GM21737 (cell line): ENCODE results near the gene ZNF32.
A peak's percentile ranks its signal among the peaks of the same experiment; 100 is the strongest.

Experiments used
- ATAC-seq: cut with Tn5 transposase; IDR thresholded peaks from one replicate; pipeline ENCODE4 v1.9.1; 2021; ENCODE audit warnings: mild to moderate bottlenecking, moderate library complexity; ENCODE audit not compliant: unreplicated experiment

Gene ZNF32, protein sequence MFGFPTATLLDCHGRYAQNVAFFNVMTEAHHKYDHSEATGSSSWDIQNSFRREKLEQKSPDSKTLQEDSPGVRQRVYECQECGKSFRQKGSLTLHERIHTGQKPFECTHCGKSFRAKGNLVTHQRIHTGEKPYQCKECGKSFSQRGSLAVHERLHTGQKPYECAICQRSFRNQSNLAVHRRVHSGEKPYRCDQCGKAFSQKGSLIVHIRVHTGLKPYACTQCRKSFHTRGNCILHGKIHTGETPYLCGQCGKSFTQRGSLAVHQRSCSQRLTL

GRCh38 chr10:43648398-43649184, at the start of gene ZNF32:
Gene ZNF32 (minus strand): TSS chr10:43648881. CDS start chr10:43646133, 2,748 bp downstream.
- peak; percentile 100 for ATAC-seq

GRCh38 chr10:43698156-43698555, 49.5 kb upstream of the ZNF32 start:
- ATAC-seq = no peak

DNA sequence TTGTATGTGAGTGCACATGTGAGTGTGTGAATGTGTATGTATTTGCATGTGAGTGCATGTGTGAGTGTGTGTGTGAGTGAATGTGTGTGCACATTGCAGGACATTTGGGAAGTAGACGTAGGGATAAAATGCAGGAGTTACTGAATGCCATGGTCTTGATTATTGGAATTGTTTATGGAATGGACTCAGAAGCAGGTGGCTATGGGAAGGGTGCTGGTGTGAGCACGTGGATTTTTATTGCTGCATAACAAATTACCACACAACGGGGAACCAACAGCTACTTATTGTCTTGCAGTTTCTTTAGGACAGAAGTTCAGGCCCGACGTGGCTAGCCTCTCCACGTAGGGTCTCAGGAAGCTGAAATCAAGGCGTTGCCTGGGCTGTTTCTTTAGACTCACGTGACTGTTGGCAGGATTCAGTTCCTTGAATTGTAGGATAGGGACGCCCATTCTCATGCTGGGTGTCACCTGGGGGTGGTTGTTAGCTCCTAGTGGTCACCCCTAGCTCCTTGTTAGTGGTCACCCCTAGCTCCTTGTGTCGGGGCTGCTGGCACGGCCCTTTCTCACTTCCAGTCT, 48.3 kb upstream of the ZNF32 start:
- no peak for ATAC-seq

- ATAC-seq = no peak
These were observed 47.0 kb upstream of the ZNF32 start for GRCh38 chr10:43695730-43696129.

DNA sequence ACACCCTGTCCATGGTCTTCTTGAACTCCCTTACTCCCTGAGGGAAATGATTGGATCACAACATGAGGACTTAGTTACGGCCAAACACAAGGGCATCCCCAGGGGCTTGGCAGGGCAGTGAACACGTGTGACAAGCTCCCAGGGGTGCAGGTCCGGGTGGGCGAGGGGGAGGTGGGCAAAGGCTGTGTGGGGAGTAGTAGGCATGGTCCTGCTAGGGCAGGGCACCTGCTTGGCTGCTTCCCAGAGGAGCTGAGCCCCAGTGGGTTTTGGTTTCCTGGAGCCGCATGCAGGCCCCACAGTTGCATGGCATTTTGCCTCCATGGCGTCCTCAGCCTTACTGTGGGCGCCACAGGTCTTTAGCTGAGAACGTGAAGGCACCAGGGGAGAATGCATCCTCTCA, 46.6 kb upstream of the ZNF32 start:
- no peak for ATAC-seq

GRCh38 chr10:43694526-43694925, 45.8 kb upstream of the ZNF32 start:
- ATAC-seq = no peak

DNA sequence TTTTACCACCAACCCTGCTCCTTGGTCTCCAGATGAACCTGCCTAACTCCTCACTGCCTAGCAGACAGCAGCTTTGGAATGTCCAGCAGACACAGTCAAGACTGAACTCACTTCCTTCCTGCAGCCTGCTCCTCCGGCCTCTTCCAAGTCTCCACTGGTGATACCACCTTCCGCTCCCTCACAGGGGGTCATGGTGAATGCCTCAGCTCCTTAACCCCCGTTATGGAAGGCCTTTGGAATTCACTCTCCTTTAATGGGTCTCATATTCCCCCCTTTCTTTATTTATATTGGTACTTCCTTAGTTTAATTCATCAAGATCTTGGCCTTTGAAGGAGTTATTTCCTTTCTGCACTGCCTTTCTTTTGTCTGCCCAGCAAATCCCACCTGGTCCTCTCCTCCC, 44.9 kb upstream of the ZNF32 start:
- no peak for ATAC-seq

GRCh38 chr10:43692051-43692825, 43.6 kb upstream of the ZNF32 start:
- no peak for ATAC-seq

- no peak for ATAC-seq
These were observed 42.8 kb upstream of the ZNF32 start for GRCh38 chr10:43691485-43691884.

- ATAC-seq = peak; percentile 98
These were observed 41.5 kb upstream of the ZNF32 start for GRCh38 chr10:43689955-43690771.

DNA sequence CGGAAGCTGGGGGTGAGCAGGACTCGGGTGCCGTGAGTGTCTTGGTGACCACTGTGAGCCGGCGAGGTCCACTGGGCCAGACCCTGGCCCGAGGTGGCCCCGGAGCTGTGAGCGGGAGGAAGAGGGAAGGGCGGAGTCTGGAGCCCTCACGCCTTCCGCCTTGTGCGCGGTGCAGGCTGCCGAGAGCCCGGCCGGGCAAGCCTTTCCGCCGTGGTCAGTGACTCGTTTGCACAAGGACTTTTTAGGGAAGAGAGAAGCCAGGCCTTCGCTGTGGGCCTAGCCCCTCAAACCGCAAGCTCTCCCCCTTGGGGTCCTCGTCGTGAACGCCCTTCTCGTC, 40.9 kb upstream of the ZNF32 start:
- no peak for ATAC-seq

DNA sequence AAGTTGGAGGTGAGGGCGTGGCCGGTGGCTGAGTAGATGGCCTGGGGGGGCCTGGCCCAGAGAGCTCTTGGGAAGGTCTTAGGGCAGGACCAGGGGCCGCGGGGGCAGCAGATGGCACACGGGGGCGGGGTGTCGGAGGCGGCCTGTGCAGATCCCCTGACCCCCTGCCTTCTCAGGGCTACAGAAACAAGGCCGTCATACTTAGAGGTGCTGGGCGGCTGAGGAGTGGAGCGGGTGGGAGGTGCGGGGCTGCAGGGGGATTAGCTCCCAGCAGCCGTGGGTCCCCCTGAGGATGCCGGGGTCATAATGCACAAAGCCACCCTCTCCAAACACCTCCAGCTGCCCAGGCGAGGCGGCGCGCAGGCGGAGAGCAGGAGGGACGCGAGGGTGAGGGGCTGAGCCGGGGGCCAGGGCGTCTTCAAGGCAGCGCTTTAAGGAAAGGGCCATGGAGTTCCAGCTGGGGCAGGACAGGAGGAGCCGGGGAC, 40.4 kb upstream of the ZNF32 start:
- no peak for ATAC-seq

GRCh38 chr10:43688348-43688892, 39.7 kb upstream of the ZNF32 start:
- no peak for ATAC-seq

GRCh38 chr10:43687373-43687772, 38.7 kb upstream of the ZNF32 start:
- no peak for ATAC-seq

- ATAC-seq = no peak
These were observed 37.7 kb upstream of the ZNF32 start for GRCh38 chr10:43686414-43686813.

DNA sequence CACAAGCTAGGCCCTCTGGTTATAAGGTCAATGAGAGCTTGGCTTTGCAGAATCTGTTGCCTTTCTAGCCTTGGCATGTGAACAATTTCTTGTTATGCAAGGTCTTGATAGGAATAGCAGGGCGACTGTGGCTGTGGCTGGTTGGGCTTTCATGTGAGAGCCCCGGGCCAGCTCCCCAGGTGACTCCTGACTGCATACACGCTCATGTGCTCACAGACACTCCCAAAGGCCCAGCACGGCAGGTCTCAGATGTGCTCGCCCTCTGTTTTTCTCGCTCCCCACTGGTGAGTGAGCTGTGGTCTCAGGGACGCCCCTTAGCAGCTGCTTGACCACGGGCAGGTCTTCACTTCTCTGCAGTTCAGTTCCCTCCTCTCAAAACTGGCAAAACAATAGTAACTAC, 37.1 kb upstream of the ZNF32 start:
- ATAC-seq = no peak

GRCh38 chr10:43684292-43684559, 35.5 kb upstream of the ZNF32 start:
- no peak for ATAC-seq

DNA sequence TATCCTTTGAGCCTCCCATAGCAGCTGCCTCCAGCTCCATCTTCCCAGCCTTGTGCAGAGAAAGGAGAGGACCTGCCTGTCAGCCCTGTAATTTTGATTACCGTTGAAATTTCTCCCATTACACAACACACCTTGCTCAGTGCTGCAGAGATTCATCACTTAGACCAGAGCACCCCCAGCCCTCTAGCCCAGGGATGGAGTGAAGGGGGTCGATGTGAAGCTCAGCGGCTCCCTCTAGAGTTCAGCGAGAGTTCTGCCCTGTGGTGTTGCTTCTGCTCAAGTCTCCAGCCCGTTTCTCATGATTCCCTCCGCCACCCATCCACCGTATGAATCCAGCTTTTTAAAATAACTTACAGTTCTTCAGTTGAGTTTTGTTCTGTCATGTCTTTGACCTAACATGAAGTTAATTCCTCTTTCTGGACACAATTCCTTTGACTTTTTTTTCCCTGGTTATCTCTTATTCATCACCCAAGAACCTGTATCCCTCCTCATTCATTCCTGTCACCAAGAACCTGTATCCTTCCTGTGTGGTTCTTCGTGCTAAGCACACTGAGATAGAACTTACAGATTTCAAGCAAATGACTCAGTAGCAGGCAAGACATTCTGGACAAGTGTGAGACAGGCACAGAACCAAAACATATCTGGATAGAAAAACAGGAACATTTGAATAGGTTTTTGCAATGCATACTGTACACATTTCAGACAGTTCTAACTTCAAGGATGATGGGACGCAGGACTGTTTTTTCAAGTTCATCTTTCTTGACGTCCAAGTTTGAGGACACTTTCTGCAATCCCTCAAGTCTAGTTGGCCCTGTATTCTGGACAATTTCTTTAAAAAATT, 35.0 kb upstream of the ZNF32 start:
- ATAC-seq = no peak

DNA sequence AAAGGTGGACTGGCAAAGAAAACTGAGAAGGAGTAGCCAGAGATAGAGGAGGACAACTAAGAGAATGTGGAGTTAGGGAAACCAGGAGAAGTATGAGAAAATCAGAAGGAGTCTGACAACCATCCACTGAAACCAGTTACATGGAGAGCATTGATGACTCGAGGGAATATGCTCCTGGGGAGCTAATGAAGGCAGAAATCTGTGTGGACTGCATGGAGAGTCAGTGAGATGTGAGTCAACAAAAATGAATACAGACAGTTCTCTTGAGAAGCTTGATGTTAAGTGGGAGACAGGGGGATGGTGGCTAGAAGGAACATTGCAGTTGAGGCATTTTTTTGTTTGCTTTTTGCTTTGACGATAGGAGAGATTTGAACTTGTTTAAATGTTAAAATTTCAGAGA, 34.3 kb upstream of the ZNF32 start:
- no peak for ATAC-seq

DNA sequence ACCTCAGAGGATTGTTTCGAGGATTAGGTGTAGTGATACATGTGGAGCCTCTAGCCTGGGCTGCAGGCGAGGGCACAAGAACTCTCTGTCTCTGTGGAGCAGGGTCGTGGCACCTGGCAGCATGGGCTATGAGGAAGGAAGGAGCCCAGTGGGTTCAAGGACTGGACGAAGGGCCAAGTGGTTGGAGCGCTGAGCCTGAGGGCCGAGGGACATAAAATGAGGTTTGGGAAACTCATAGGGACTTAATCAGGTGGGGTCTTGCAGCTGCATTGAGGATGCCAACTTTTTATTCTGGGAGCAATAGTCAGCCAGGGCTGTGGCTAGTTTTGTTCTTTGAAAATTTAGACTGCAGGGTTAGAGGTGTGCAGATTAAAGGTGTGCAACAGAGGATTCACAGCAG, 33.0 kb upstream of the ZNF32 start:
- no peak for ATAC-seq
